Endothelial cell of umbilical vein (primary cell): ENCODE measurements around the gene C1QB.
"Not testable (repeated sequence)": the region's sequence is repeated elsewhere in the genome, so short reads cannot be mapped to it uniquely, and the experiment has no call there.

ENCODE experiments used
- CTCF ChIP-seq, 2 donors: IDR thresholded peaks; 1 replicate in 1 of 2; 2 replicates in 1 of 2; pipeline ENCODE4 v1.5.1; 2011; ENCODE audit warnings: low read length in 2 of 2, mild to moderate bottlenecking in 2 of 2, moderate library complexity in 2 of 2, control low read depth in 1 of 2, inconsistent platforms in 1 of 2, low read depth in 1 of 2; ENCODE audit not compliant: insufficient read depth in 1 of 2; ENCODE audit errors: extremely low read depth in 1 of 2
- EZH2 ChIP-seq: IDR thresholded peaks from 2 replicates; pipeline ENCODE4 v1.6.1; 2012; ENCODE audit warnings: borderline replicate concordance, low read depth, mild to moderate bottlenecking, moderate library complexity, low read length, inconsistent platforms; ENCODE audit not compliant: severe bottlenecking
- FOS ChIP-seq: IDR thresholded peaks from 2 replicates; pipeline ENCODE4 v1.6.1; 2011; ENCODE audit warnings: mild to moderate bottlenecking, low read length, moderate library complexity, borderline replicate concordance; ENCODE audit not compliant: insufficient read depth
- MAX ChIP-seq: IDR thresholded peaks from 2 replicates; pipeline ENCODE4 v1.6.1; 2011; ENCODE audit not compliant: insufficient read depth, insufficient read length
- POLR2A ChIP-seq: IDR thresholded peaks from 2 replicates; pipeline ENCODE4 v1.6.1; 2012; ENCODE audit warnings: low read depth, mild to moderate bottlenecking, control low read depth, low read length
- POLR2AphosphoS5 ChIP-seq: IDR thresholded peaks from 2 replicates; pipeline ENCODE4 v1.6.1; 2012; ENCODE audit warnings: low read depth, mild to moderate bottlenecking, control low read depth, low read length, moderate library complexity; ENCODE audit not compliant: insufficient read depth

GRCh38 chr1:22676151-22676550 is 23.1 kb downstream of the C1QB start:
- not testable (repeated sequence) for TF ChIP-seq CTCF (IDR thresholded peaks at IDR 0.05; ENCODE audit: extremely low read depth in 1 of 2, insufficient read depth in 1 of 2, low read depth in 1 of 2, low read length in 2 of 2); EZH2; POLR2AphosphoS5; POLR2A; FOS; MAX
